Measurements from ENCODE around the gene MAGI2.

GRCh38 chr7:78542541-78542940, 910.9 kb downstream of the MAGI2 start:
- TF ChIP-seq CTCF (IDR thresholded peaks at IDR 0.05) (no peak), POLR2A (IDR thresholded peaks at IDR 0.05) (no peak)

Data from esophagus squamous epithelium (tissue), 4 donors.